SU-DHL-6 (cell line): ENCODE measurements around the gene DBF4.
A peak's percentile ranks its signal among the peaks of the same experiment; 100 is the strongest.

ENCODE experiments used
- H2AFZ ChIP-seq: fragments of 200-600 bp; sonication (generic); 2 replicates; pipeline ENCODE4 v1.6.1; 2014; ENCODE audit warnings: low read depth, mild to moderate bottlenecking, moderate library complexity, mixed read lengths, antibody characterized with exemption, low read length; ENCODE audit not compliant: severe bottlenecking
- H3F3A ChIP-seq: fragments of 200-600 bp; shearing (Covaris generic); 2 replicates; pipeline ENCODE4 v1.6.0; 2016; ENCODE audit warnings: antibody characterized with exemption, mild to moderate bottlenecking; ENCODE audit not compliant: insufficient read depth
- H3K27ac ChIP-seq: fragments of 200-600 bp; sonication (generic); 2 replicates; pipeline ENCODE4 v1.5.1; 2016; ENCODE audit warnings: low read depth, mild to moderate bottlenecking, low read length, moderate library complexity, mixed read lengths
- H3K27me3 ChIP-seq: fragments of 200-600 bp; sonication (generic), shearing (Covaris generic); 2 replicates; pipeline ENCODE4 v1.6.0; 2014; ENCODE audit warnings: mild to moderate bottlenecking, low read length
- H3K36me3 ChIP-seq: fragments of 200-600 bp; sonication (generic); 2 replicates; pipeline ENCODE4 v1.6.1; 2014; ENCODE audit warnings: mild to moderate bottlenecking, low read length, mixed read lengths
- H3K4me2 ChIP-seq: fragments of 300-600, 200-600 bp; shearing (Covaris generic), sonication (generic); 2 replicates; pipeline ENCODE4 v1.6.0; 2014; ENCODE audit warnings: low read length, low read depth, mild to moderate bottlenecking; ENCODE audit not compliant: poor library complexity, severe bottlenecking
- H3K4me3 ChIP-seq: fragments of 200-600 bp; sonication (generic); 2 replicates; pipeline ENCODE4 v1.5.1; 2014; ENCODE audit warnings: antibody characterized with exemption, low read length, mild to moderate bottlenecking, mixed read lengths; ENCODE audit not compliant: insufficient read depth, poor library complexity, severe bottlenecking
- H3K79me2 ChIP-seq: fragments of 200-600 bp; sonication (generic); 2 replicates; pipeline ENCODE4 v1.6.1; 2014; ENCODE audit warnings: mild to moderate bottlenecking, low read length, moderate library complexity; ENCODE audit not compliant: insufficient read depth
- H3K9ac ChIP-seq: fragments of 200-600 bp; sonication (generic); 2 replicates; pipeline ENCODE4 v1.7.0; 2014; ENCODE audit warnings: mild to moderate bottlenecking, low read length
- H3K9me2 ChIP-seq: fragments of 200-600 bp; sonication (generic); replicated peaks from 2 replicates; pipeline ENCODE4 v1.6.1; 2014; ENCODE audit warnings: low read length; ENCODE audit not compliant: insufficient read depth
- H3K9me3 ChIP-seq: fragments of 200-600 bp; sonication (generic); 2 replicates; pipeline ENCODE4 v1.6.1; 2014; ENCODE audit warnings: low read length, mixed read lengths; ENCODE audit not compliant: insufficient read depth
- H4K20me1 ChIP-seq: fragments of 200-600 bp; sonication (generic); 2 replicates; pipeline ENCODE4 v1.6.1; 2014; ENCODE audit warnings: low read depth, mild to moderate bottlenecking, antibody characterized with exemption, low read length, moderate library complexity, mixed read lengths
- EZH2phosphoT487 ChIP-seq: fragments of 200-600 bp; sonication (generic), shearing (Covaris generic); conservative IDR thresholded peaks from 2 replicates; pipeline ENCODE4 v1.6.1; 2018; ENCODE audit warnings: mild to moderate bottlenecking, antibody characterized with exemption, low read length, moderate library complexity, mixed read lengths
- TF ChIP-seq, protein P1 (sequence below): fragments of 200-600 bp; sonication (generic); IDR thresholded peaks from one replicate; pipeline ENCODE4 v1.5.1; 2017; ENCODE audit warnings: antibody characterized with exemption, mild to moderate bottlenecking, low read length, moderate library complexity; ENCODE audit not compliant: insufficient read depth, poor library complexity, severe bottlenecking

The DBF4 gene

GRCh38 chr7:87878208-87878735 is 2.0 kb downstream of the DBF4 start:
- H3K9me3 ChIP-seq = no peaks in the 10 kb centered on the region
- no peaks in the 10 kb centered on the region for H3K9me2 ChIP-seq
- peaks cover 36% of the 10 kb centered on the region for H3F3A ChIP-seq
- peak overlapping the region; percentile 95; the same call in 1 of the 2 replicates for H3K27ac ChIP-seq
- H3K4me2 ChIP-seq = peak overlapping the region; percentile 82
- peak overlapping the region; percentile 99 for H3K4me3 ChIP-seq
- H2AFZ ChIP-seq = no peak overlapping the region
- TF ChIP-seq, protein P1, sequence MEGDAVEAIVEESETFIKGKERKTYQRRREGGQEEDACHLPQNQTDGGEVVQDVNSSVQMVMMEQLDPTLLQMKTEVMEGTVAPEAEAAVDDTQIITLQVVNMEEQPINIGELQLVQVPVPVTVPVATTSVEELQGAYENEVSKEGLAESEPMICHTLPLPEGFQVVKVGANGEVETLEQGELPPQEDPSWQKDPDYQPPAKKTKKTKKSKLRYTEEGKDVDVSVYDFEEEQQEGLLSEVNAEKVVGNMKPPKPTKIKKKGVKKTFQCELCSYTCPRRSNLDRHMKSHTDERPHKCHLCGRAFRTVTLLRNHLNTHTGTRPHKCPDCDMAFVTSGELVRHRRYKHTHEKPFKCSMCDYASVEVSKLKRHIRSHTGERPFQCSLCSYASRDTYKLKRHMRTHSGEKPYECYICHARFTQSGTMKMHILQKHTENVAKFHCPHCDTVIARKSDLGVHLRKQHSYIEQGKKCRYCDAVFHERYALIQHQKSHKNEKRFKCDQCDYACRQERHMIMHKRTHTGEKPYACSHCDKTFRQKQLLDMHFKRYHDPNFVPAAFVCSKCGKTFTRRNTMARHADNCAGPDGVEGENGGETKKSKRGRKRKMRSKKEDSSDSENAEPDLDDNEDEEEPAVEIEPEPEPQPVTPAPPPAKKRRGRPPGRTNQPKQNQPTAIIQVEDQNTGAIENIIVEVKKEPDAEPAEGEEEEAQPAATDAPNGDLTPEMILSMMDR = no peak
- no peak for TF ChIP-seq EZH2phosphoT487
- peaks cover 51% of the 10 kb centered on the region for H3K36me3 ChIP-seq
- peak overlapping the region; percentile 97 for H3K9ac ChIP-seq
- peaks cover 95% of the 10 kb centered on the region for H3K79me2 ChIP-seq
- no peaks in the 10 kb centered on the region for H3K27me3 ChIP-seq
- peaks cover 15% of the 10 kb centered on the region; the same call in 1 of the 2 replicates for H4K20me1 ChIP-seq

DNA sequence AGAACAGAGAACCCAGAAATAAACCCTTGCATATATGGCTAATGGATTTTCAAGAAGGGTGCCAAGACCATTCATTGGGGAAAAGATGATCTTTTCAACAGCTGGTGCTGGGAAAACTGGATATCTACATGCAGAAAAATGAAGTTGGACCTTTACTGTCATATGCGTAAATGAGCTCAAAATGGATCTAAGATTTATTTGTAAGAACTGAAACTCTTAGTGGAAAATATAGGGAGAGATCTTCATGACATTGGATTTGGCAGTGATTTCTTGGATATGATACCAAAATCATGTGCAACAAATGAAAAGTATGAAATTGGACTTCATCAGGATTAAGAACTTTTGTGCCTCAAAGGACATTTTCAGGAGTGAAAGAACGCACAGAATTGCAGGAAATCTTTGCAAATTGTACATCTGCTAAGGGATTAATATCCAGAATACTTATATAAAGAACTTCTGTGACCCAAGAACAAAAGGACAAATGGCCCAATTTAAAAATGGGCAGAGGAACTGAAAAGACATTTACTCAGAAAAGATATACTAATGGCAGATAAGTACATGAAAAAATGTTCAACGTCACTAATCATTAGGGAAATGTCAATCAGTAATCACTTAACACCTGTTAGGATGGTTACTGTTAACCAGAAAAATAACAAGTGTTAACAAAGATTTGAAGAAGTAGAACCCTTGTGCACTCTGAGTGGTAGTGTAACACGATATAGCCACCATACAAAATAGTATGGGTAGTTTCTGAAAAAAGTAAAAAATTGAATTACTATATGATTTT is 6.1 kb downstream of the DBF4 start:
- Histone ChIP-seq H3K4me2 (peak overlapping the region; percentile 1), H3K9me2 (no peaks in the 10 kb centered on the region), H3K27me3 (no peaks in the 10 kb centered on the region), H3K27ac (no peak overlapping the region), H3K36me3 (peaks cover 87% of the 10 kb centered on the region), H3K9me3 (no peaks in the 10 kb centered on the region), H3K79me2 (peaks cover 98% of the 10 kb centered on the region), H4K20me1 (peaks cover 37% of the 10 kb centered on the region), H3F3A (peaks cover 45% of the 10 kb centered on the region), H2AFZ (no peak overlapping the region), H3K4me3 (no peak overlapping the region), H3K9ac (no peak overlapping the region)
- no peak for TF ChIP-seq EZH2phosphoT487
- TF ChIP-seq, protein P1 = no peak

GRCh38 chr7:87885018-87885417 is 8.7 kb downstream of the DBF4 start:
- Histone ChIP-seq H3K36me3 (peaks cover 92% of the 10 kb centered on the region), H3K79me2 (peaks cover 98% of the 10 kb centered on the region), H3K27ac (no peak overlapping the region)

More at GRCh38 chr7:87885018-87885417, 8.7 kb downstream of the DBF4 start:
- Histone ChIP-seq H3K4me3 (no peak overlapping the region), H3F3A (peaks cover 57% of the 10 kb centered on the region), H3K4me2 (no peak overlapping the region), H3K9me3 (no peaks in the 10 kb centered on the region), H4K20me1 (peaks cover 40% of the 10 kb centered on the region), H2AFZ (no peak overlapping the region), H3K27me3 (no peaks in the 10 kb centered on the region), H3K9ac (no peak overlapping the region), H3K9me2 (no peaks in the 10 kb centered on the region)
- TF ChIP-seq, protein P1 = no peak
- TF ChIP-seq EZH2phosphoT487 = no peak
